ENCODE results near the gene SENP6.
"Not testable (repeated sequence)": the region's sequence is repeated elsewhere in the genome, so short reads cannot be mapped to it uniquely, and the experiment has no call there.

Gene SENP6

GRCh38 chr6:75568100-75568499 lies 33.6 kb upstream of the SENP6 start:
- TF ChIP-seq CTCF (IDR thresholded peaks at IDR 0.05; ENCODE audit: low read length, missing control alignments), result no peak
- no peak for DNase-seq (ENCODE audit: low read depth)
- no peak overlapping the region for H3K4me3 ChIP-seq (replicated peaks; ENCODE audit: low read depth, low read length)

GRCh38 chr6:75568965-75569364 lies 32.7 kb upstream of the SENP6 start:
- TF ChIP-seq CTCF (IDR thresholded peaks at IDR 0.05; ENCODE audit: low read length, missing control alignments), result no peak
- no peak overlapping the region for H3K4me3 ChIP-seq (replicated peaks; ENCODE audit: low read depth, low read length)
- DNase-seq (ENCODE audit: low read depth), result no peak

DNA sequence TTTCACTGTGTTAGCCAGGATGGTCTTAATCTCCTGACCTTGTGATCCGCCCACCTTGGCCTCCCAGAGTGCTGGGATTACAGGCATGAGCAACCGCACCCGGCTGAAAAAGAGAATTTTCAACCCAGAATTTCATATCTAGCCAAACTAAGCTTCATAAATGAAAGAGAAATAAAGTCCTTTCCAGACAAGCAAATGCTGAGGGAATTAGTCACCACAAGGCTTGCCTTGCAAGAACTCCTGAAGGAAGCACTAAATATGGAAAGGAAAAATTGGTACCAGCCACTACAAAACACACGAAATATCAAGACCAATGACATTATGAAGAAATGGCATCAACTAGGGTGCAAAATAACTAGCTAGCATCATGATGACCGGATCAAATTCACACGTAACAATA lies 31.0 kb upstream of the SENP6 start:
- DNase-seq (ENCODE audit: low read depth), result peak; percentile 30
- H3K4me3 ChIP-seq (replicated peaks; ENCODE audit: low read depth, low read length), result not testable (repeated sequence)

- no peak for DNase-seq (ENCODE audit: low read depth)
- no peak for TF ChIP-seq CTCF (IDR thresholded peaks at IDR 0.05; ENCODE audit: low read length, missing control alignments)
- no peak overlapping the region for H3K4me3 ChIP-seq (replicated peaks; ENCODE audit: low read depth, low read length)
Observed at GRCh38 chr6:75572072-75572471, 29.6 kb upstream of the SENP6 start.

DNA sequence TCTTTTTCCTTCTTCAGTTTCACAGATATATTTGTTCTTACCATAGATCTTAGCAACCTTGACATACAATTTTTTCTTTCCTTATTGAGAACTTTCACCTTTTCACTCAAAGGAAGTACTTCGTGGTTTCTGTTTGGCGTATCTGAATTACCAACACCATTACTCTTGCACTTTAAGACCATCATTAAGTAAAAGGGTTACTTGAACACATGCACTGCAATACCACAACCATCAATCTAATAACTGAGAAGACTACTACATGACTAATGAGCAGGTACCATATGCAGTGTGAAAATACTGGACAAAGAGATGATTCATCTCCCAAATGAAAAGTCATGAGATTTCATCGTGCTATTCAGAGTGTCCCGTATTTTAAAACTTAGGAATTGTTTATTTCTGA lies 21.7 kb upstream of the SENP6 start:
- DNase-seq (ENCODE audit: low read depth), result no peak
- TF ChIP-seq CTCF (IDR thresholded peaks at IDR 0.05; ENCODE audit: low read length, missing control alignments), result no peak
- H3K4me3 ChIP-seq (replicated peaks; ENCODE audit: low read depth, low read length), result no peak overlapping the region

- DNase-seq (ENCODE audit: low read depth), result no peak
- H3K4me3 ChIP-seq (replicated peaks; ENCODE audit: low read depth, low read length), result no peak overlapping the region
- TF ChIP-seq CTCF (IDR thresholded peaks at IDR 0.05; ENCODE audit: low read length, missing control alignments), result no peak
Observed at GRCh38 chr6:75581231-75581630, 20.4 kb upstream of the SENP6 start.

DNA sequence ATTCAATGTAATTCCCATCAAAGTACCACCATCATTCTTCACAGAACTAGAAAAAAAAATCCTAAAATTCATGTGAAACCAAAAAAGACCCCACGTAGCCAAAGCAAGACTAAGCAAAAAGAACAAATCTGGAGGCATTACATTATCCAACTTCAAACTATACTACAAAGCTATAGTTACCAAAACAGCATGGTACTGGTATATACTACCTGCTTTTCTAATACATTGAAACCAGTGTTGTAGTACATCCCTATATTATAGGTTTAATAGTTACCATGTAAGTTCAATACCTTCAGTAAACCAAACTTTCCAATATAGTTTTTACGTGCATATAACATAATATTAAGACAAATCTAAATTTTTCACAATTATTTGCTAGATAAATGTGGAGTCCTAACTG lies 17.1 kb upstream of the SENP6 start:
- not testable (repeated sequence) for H3K4me3 ChIP-seq (replicated peaks; ENCODE audit: low read depth, low read length); DNase-seq (ENCODE audit: low read depth)

DNA sequence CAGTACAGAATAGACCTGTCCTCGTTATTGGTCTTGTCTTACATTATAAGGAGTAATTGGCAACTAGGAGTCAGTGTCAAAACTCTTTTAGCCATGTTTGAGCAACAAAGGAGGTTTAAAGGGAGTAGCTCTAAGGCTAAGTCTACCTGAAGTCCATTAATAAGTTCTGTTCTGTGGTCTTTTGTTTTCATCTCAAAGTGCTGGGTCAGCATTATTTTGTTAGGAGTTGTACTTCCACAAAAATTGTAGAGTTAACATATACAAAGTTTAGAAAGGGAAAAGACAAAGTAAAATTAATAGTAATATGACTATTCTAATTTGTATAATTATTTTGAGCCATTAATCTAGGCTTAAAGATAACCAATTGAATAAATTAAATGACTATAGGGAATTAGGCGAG lies 12.7 kb upstream of the SENP6 start:
- H3K4me3 ChIP-seq (replicated peaks; ENCODE audit: low read depth, low read length), result no peak overlapping the region
- DNase-seq (ENCODE audit: low read depth), result no peak
- no peak for TF ChIP-seq CTCF (IDR thresholded peaks at IDR 0.05; ENCODE audit: low read length, missing control alignments)

Data from fibroblast of pulmonary artery (primary cell).